ENCODE results near the gene CTDSPL. TPM values are rescaled to one million over a fixed set of nuclear protein-coding genes. Genes with fewer than 3 reads are reported as not detected.
"Not testable (repeated sequence)": the region's sequence is repeated elsewhere in the genome, so short reads cannot be mapped to it uniquely, and the experiment has no call there.

Gene CTDSPL
- total and polyA plus RNA-seq, 2 donors from 2014 or later, result 55.9 to 78.3 TPM

DNA sequence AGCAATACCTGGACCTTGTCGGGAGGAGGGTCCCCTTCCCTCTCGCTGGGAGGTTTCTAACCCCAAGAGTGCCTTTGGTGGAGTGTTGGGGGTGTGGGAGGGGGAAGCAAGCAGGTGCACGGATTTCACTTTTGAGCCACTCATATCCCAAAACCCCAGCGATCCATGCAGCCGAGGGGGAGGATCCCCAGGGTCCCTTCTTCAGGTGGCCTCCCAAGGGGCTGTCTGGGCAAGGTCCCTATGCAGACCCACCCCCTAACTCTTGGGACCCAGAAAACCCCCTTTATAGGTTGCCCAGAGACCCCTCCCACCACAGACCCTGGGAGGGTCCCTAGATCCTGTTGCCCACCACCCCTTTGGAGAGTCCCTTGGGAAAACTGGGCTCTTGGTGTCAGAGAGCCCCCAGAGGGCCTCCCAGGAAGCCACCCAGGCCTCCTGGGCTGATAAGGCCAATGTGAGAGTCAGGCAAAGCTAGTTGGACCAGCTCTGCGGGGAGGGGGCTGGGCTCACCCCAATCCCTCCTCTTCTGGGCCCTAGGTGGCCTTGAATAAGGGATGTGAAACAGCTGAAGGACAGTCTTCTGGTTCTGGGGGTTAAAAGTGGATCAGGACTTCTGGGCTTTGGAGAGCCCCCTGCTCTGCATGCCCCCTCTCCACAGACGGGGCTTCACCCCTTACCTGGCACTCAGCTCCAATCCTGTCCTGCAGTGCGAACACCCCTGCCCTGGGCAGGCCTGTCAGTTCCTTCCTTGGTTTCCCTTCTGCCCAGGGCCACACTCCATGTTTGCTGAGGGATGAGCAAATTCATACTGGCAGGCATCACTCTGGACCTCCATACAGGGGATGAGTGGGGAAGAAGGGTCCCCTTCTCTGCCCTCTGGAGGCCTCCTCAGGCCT, 168.7 kb downstream of the CTDSPL start:
- peak overlapping the region; percentile 64 to 76 (median 68) for H3K4me3 ChIP-seq (ENCODE audit: low read length in 3 of 3)
- H3K27ac ChIP-seq (ENCODE audit: low read depth in 2 of 2, low read length in 2 of 2), result peak overlapping the region; percentile 83 to 88
- H3K4me1 ChIP-seq (ENCODE audit: control insufficient read depth in 2 of 3, insufficient read depth in 2 of 3, low read depth in 1 of 3, low read length in 3 of 3), result peaks cover 2 to 9% (median 4%) of the 10 kb centered on the region in 3 donors
- no peaks in the 10 kb centered on the region for H3K9me3 ChIP-seq (ENCODE audit: control insufficient read depth in 2 of 3, insufficient read depth in 1 of 3, low read length in 3 of 3)
- DNase-seq (peak in 1 of 5 donors; percentile 72), FAIRE-seq (no peak)
- no peaks in the 10 kb centered on the region for H3K36me3 ChIP-seq (ENCODE audit: control insufficient read depth in 2 of 3, insufficient read depth in 3 of 3, low read length in 3 of 3)
- peak overlapping the region; percentile 44 to 87 (median 72) for H3K9ac ChIP-seq (ENCODE audit: low read length in 3 of 3)
- no peaks in the 10 kb centered on the region for H3K27me3 ChIP-seq (ENCODE audit: control insufficient read depth, insufficient read depth, low read length)
- TF ChIP-seq, protein P1, sequence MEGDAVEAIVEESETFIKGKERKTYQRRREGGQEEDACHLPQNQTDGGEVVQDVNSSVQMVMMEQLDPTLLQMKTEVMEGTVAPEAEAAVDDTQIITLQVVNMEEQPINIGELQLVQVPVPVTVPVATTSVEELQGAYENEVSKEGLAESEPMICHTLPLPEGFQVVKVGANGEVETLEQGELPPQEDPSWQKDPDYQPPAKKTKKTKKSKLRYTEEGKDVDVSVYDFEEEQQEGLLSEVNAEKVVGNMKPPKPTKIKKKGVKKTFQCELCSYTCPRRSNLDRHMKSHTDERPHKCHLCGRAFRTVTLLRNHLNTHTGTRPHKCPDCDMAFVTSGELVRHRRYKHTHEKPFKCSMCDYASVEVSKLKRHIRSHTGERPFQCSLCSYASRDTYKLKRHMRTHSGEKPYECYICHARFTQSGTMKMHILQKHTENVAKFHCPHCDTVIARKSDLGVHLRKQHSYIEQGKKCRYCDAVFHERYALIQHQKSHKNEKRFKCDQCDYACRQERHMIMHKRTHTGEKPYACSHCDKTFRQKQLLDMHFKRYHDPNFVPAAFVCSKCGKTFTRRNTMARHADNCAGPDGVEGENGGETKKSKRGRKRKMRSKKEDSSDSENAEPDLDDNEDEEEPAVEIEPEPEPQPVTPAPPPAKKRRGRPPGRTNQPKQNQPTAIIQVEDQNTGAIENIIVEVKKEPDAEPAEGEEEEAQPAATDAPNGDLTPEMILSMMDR (IDR thresholded peaks at IDR 0.05; ENCODE audit: borderline replicate concordance, extremely low read depth, insufficient read depth), result no peak
- intact Hi-C loops (cut with DNase I), result no loop called here

DNA sequence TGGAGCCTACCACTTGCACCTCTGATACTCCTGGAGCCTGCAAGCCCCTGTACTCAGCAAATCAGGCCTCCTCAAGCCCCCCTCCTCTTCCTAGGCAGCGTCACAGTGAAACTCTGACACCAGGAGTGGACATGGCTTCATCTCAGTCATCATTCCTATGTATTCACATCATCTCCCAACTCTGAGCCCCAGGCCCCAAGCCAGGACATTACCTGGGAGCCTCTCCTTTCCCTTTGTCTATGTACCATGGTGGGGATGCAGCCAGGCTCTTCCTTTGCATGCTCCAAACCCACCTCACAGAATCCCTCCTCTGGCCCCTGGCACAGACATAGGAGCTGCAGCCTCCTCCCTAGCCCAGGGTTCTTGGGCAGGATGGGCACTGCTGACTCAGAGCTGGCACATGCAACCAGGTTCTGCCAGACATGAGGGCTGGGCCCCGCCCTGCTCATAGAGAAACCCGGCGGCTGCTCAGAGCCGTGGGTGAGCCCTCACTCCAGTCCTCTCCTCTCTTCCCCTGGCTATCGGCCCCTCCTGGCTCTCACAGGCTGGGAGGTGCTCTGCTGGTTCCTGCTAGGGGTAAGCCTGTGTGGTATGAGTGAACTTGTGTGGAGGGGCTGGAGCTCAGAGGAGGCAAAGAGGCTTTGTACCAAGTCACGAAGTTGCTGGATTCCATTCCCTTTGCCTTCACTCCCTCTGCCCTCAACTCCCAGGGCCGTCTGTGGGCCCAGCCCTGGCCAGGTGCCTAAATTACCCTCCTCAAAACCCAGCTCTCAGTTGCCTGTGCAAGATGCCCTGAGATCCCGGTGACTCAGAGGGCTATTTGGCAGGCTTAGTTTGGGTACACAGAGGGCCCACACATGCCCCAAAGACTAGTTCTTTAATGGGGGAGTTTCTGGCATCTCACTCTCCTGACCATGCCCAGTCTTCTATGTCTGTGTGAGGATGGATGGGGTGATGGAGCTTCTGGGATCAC, 169.6 kb downstream of the CTDSPL start:
- Histone ChIP-seq H3K4me3 (ENCODE audit: low read length in 3 of 3) (no peak overlapping the region), H3K9me3 (ENCODE audit: control insufficient read depth in 2 of 3, insufficient read depth in 1 of 3, low read length in 3 of 3) (no peaks in the 10 kb centered on the region), H3K27me3 (ENCODE audit: control insufficient read depth, insufficient read depth, low read length) (no peaks in the 10 kb centered on the region), H3K9ac (ENCODE audit: low read length in 3 of 3) (peak overlapping the region in 1 of 3 donors; percentile 51), H3K4me1 (ENCODE audit: control insufficient read depth in 2 of 3, insufficient read depth in 2 of 3, low read depth in 1 of 3, low read length in 3 of 3) (peaks cover 0 to 9% (median 2%) of the 10 kb centered on the region in 3 donors), H3K27ac (ENCODE audit: low read depth in 2 of 2, low read length in 2 of 2) (no peak overlapping the region), H3K36me3 (ENCODE audit: control insufficient read depth in 2 of 3, insufficient read depth in 3 of 3, low read length in 3 of 3) (no peaks in the 10 kb centered on the region)
- FAIRE-seq (no peak), DNase-seq (peak in 1 of 5 donors; percentile 92)
- intact Hi-C loops (cut with DNase I), result no loop called here
- TF ChIP-seq, protein P1 (IDR thresholded peaks at IDR 0.05; ENCODE audit: borderline replicate concordance, extremely low read depth, insufficient read depth), result no peak

DNA sequence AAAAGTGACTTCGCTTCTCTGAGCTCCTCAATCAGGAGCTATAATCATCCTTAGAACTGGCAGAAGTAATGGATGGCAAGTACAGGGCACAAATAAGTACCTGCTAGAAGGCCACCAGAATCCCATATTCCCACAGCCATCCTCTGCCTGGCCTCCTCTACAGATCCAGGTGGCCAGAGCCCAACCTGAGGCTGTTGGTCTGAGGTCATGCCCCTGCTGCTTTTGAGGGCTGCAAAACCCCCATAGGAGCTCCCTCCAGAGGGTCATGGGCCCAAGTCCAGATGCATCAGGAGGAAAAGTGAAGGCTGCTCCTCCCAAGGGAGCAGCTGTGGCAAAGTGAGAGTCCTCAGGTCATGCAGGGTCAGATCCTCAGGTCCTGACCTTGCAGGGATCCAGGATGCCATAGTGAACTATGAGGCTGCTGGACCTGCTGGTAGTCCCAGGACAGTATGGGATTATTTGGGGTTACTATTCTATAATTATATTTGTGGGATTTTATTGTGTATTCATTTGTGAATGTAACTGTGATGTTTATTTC, 170.7 kb downstream of the CTDSPL start:
- no peak overlapping the region for H3K27ac ChIP-seq (ENCODE audit: low read depth in 2 of 2, low read length in 2 of 2)
- intact Hi-C loops (cut with DNase I), result no loop called here
- no peak for FAIRE-seq
- DNase-seq, result no peak
- no peaks in the 10 kb centered on the region for H3K9me3 ChIP-seq (ENCODE audit: control insufficient read depth in 2 of 3, insufficient read depth in 1 of 3, low read length in 3 of 3)
- H3K27me3 ChIP-seq (ENCODE audit: control insufficient read depth, insufficient read depth, low read length), result no peaks in the 10 kb centered on the region
- no peak overlapping the region for H3K9ac ChIP-seq (ENCODE audit: low read length in 3 of 3)
- H3K36me3 ChIP-seq (ENCODE audit: control insufficient read depth in 2 of 3, insufficient read depth in 3 of 3, low read length in 3 of 3), result no peaks in the 10 kb centered on the region
- no peak overlapping the region for H3K4me3 ChIP-seq (ENCODE audit: low read length in 3 of 3)
- TF ChIP-seq, protein P1 (IDR thresholded peaks at IDR 0.05; ENCODE audit: borderline replicate concordance, extremely low read depth, insufficient read depth), result no peak
- peaks cover 0 to 9% (median 2%) of the 10 kb centered on the region in 3 donors for H3K4me1 ChIP-seq (ENCODE audit: control insufficient read depth in 2 of 3, insufficient read depth in 2 of 3, low read depth in 1 of 3, low read length in 3 of 3)

DNA sequence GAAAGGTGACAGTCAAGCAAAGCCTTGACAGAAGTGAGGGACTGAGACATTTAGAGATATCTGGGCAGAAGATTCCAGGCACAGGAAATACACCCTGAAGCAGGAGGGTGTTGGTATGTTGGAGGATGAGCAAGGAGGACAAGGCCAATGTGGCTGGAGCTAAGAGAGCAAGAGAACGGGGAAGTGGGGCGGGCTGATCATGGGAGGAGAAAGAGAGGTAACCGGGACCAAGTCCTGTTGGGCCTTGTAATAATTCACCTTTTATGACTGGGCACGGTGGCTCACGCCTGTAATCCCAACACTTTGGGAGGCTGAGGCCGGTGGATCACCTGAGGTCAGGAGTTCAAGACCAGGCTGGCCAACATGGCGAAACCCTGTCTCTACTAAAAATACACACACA, 171.9 kb downstream of the CTDSPL start:
- H3K27me3 ChIP-seq (ENCODE audit: control insufficient read depth, insufficient read depth, low read length); H3K36me3 ChIP-seq (ENCODE audit: control insufficient read depth in 2 of 3, insufficient read depth in 3 of 3, low read length in 3 of 3); DNase-seq; H3K9ac ChIP-seq (ENCODE audit: low read length in 3 of 3); H3K4me3 ChIP-seq (ENCODE audit: low read length in 3 of 3); intact Hi-C loops (cut with DNase I); H3K27ac ChIP-seq (ENCODE audit: low read depth in 2 of 2, low read length in 2 of 2); H3K9me3 ChIP-seq (ENCODE audit: control insufficient read depth in 2 of 3, insufficient read depth in 1 of 3, low read length in 3 of 3); FAIRE-seq; H3K4me1 ChIP-seq (ENCODE audit: control insufficient read depth in 2 of 3, insufficient read depth in 2 of 3, low read depth in 1 of 3, low read length in 3 of 3): not testable (repeated sequence)

Data from kidney (tissue), 14 donors.